ENCODE results near the gene GPC3.

Gene GPC3

GRCh38 chrX:133943507-133943906, 41.9 kb downstream of the GPC3 start:
- Histone ChIP-seq H2BK120ac (ENCODE audit: low read depth, low read length) (no peak overlapping the region), H3K79me1 (ENCODE audit: low read depth, low read length) (no peaks in the 10 kb centered on the region), H2BK15ac (ENCODE audit: low read length) (no peak overlapping the region), H3K18ac (ENCODE audit: low read length) (no peak overlapping the region), H3K14ac (ENCODE audit: low read length) (no peak overlapping the region), H2BK12ac (ENCODE audit: low read length) (no peak overlapping the region), H3K4me3 (ENCODE audit: low read length in 2 of 2) (no peak overlapping the region), H2AFZ (ENCODE audit: low read length) (no peak overlapping the region), H4K8ac (ENCODE audit: low read depth, low read length) (no peak overlapping the region), H3K9me3 (replicated peaks in 1 of 2; ENCODE audit: control insufficient read depth in 2 of 2, insufficient read depth in 1 of 2, low read depth in 1 of 2, low read length in 2 of 2) (no peaks in the 10 kb centered on the region), H3K4me2 (ENCODE audit: insufficient read depth, low read length, poor library complexity, severe bottlenecking) (no peak overlapping the region), H3K27ac (replicated peaks; ENCODE audit: low read length) (no peak overlapping the region), H2AK5ac (ENCODE audit: low read depth, low read length) (no peak overlapping the region), H3K23ac (ENCODE audit: low read depth, low read length, poor library complexity) (no peak overlapping the region), H2BK5ac (ENCODE audit: low read length) (no peak overlapping the region), H4K91ac (ENCODE audit: low read depth, low read length, poor library complexity) (no peak overlapping the region), H3K4ac (ENCODE audit: low read length) (no peak overlapping the region), H3K4me1 (ENCODE audit: control insufficient read depth in 2 of 2, insufficient read depth in 1 of 2, low read depth in 1 of 2, low read length in 2 of 2) (no peaks in the 10 kb centered on the region), H3K27me3 (ENCODE audit: control insufficient read depth in 3 of 3, insufficient read depth in 3 of 3, low read depth in 1 of 3, low read length in 3 of 3) (no peaks in the 10 kb centered on the region), H3K9ac (ENCODE audit: low read depth, low read length, poor library complexity) (no peak overlapping the region), H3K36me3 (replicated peaks in 1 of 2; ENCODE audit: control insufficient read depth in 2 of 2, insufficient read depth in 2 of 2, low read length in 2 of 2) (peaks cover 0 to 2% of the 10 kb centered on the region in 2 donors)
- WGBS, 2 donors (ENCODE audit: extremely low coverage in 2 of 2, insufficient read length in 2 of 2, insufficient replicate concordance in 1 of 2): no CpG with 5 or more reads among the region's 1 CpG
- DNase-seq (ENCODE audit: low spot score): no peak

DNA sequence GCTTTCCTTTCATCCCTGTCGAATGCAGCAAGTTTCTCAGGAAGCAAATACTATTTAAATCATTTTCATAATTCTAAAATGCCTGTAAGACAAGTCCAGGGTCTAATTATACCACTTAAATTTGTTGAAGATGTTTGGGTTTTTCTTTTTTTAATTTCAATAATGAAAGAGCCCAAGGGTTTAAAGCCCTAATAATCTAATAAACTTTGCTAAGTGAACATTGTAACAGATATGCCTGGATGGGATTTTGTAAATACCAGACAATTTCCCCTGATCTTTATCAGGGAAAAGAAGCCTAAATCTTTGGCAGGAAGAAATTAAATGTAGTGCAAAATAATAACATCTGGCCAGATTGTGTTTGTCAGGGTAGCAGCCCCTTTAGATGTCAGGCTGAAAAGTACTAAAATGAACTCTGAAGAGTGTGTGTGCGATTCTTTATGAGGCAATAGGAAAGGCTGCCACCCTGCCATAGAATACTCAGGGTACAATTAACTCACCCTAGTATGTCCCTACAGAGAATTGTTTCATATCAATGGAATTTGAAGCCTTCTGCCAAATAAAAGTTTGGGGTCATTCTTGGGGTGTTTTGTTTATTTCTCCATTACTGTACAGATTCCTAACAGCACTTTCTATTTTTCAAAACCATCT, 45.6 kb downstream of the GPC3 start:
- no peak overlapping the region for H3K23ac ChIP-seq (ENCODE audit: low read depth, low read length, poor library complexity)
- H4K8ac ChIP-seq (ENCODE audit: low read depth, low read length): no peak overlapping the region
- no peak overlapping the region for H4K91ac ChIP-seq (ENCODE audit: low read depth, low read length, poor library complexity)
- no peaks in the 10 kb centered on the region for H3K36me3 ChIP-seq (replicated peaks in 1 of 2; ENCODE audit: control insufficient read depth in 2 of 2, insufficient read depth in 2 of 2, low read length in 2 of 2)
- H3K4me1 ChIP-seq (ENCODE audit: control insufficient read depth in 2 of 2, insufficient read depth in 1 of 2, low read depth in 1 of 2, low read length in 2 of 2): peaks cover 0 to 5% of the 10 kb centered on the region in 2 donors
- no peak overlapping the region for H2BK15ac ChIP-seq (ENCODE audit: low read length)
- no peak overlapping the region for H3K4me3 ChIP-seq (ENCODE audit: low read length in 2 of 2)
- DNase-seq (ENCODE audit: low spot score): no peak
- no peak overlapping the region for H3K18ac ChIP-seq (ENCODE audit: low read length)
- H3K27ac ChIP-seq (replicated peaks; ENCODE audit: low read length): no peak overlapping the region
- no peak overlapping the region for H2AK5ac ChIP-seq (ENCODE audit: low read depth, low read length)
- no peak overlapping the region for H3K9ac ChIP-seq (ENCODE audit: low read depth, low read length, poor library complexity)
- H3K4me2 ChIP-seq (ENCODE audit: insufficient read depth, low read length, poor library complexity, severe bottlenecking): no peak overlapping the region
- no CpG with 5 or more reads among the region's 2 CpGs for WGBS, 2 donors (ENCODE audit: extremely low coverage in 2 of 2, insufficient read length in 2 of 2, insufficient replicate concordance in 1 of 2)
- no peaks in the 10 kb centered on the region for H3K79me1 ChIP-seq (ENCODE audit: low read depth, low read length)
- H3K9me3 ChIP-seq (replicated peaks in 1 of 2; ENCODE audit: control insufficient read depth in 2 of 2, insufficient read depth in 1 of 2, low read depth in 1 of 2, low read length in 2 of 2): no peaks in the 10 kb centered on the region
- H3K27me3 ChIP-seq (ENCODE audit: control insufficient read depth in 3 of 3, insufficient read depth in 3 of 3, low read depth in 1 of 3, low read length in 3 of 3): no peaks in the 10 kb centered on the region
- H2BK120ac ChIP-seq (ENCODE audit: low read depth, low read length): no peak overlapping the region
- H2BK12ac ChIP-seq (ENCODE audit: low read length): no peak overlapping the region
- no peak overlapping the region for H3K4ac ChIP-seq (ENCODE audit: low read length)
- no peak overlapping the region for H2AFZ ChIP-seq (ENCODE audit: low read length)
- H2BK5ac ChIP-seq (ENCODE audit: low read length): no peak overlapping the region
- no peak overlapping the region for H3K14ac ChIP-seq (ENCODE audit: low read length)

DNA sequence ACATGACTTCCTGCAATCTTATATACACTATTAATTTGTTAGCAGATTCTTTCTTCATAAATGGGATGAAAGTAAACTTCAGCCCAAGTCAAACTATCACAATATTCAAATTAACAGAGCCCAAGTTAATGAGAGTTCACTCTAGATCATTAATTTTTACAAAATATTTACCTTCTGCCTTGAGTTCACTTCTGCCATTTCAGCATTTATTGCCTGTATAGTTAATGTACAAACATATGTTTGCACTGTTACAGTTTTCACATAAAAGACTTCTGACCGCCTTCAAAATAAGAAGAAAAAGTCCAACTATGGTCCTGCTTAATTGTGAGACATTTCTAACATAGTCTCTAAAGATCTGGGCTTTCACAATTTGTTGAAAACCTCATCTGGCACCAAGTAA, 46.9 kb downstream of the GPC3 start:
- Histone ChIP-seq H3K36me3 (replicated peaks in 1 of 2; ENCODE audit: control insufficient read depth in 2 of 2, insufficient read depth in 2 of 2, low read length in 2 of 2) (no peaks in the 10 kb centered on the region), H3K4me3 (ENCODE audit: low read length in 2 of 2) (no peak overlapping the region), H3K27me3 (ENCODE audit: control insufficient read depth in 3 of 3, insufficient read depth in 3 of 3, low read depth in 1 of 3, low read length in 3 of 3) (no peaks in the 10 kb centered on the region), H2BK5ac (ENCODE audit: low read length) (no peak overlapping the region), H3K4me2 (ENCODE audit: insufficient read depth, low read length, poor library complexity, severe bottlenecking) (no peak overlapping the region), H4K8ac (ENCODE audit: low read depth, low read length) (no peak overlapping the region), H2BK12ac (ENCODE audit: low read length) (no peak overlapping the region), H3K9me3 (replicated peaks in 1 of 2; ENCODE audit: control insufficient read depth in 2 of 2, insufficient read depth in 1 of 2, low read depth in 1 of 2, low read length in 2 of 2) (no peaks in the 10 kb centered on the region), H3K14ac (ENCODE audit: low read length) (no peak overlapping the region), H3K9ac (ENCODE audit: low read depth, low read length, poor library complexity) (no peak overlapping the region), H3K4me1 (ENCODE audit: control insufficient read depth in 2 of 2, insufficient read depth in 1 of 2, low read depth in 1 of 2, low read length in 2 of 2) (peaks cover 0 to 5% of the 10 kb centered on the region in 2 donors), H2AFZ (ENCODE audit: low read length) (no peak overlapping the region), H3K23ac (ENCODE audit: low read depth, low read length, poor library complexity) (no peak overlapping the region), H2BK120ac (ENCODE audit: low read depth, low read length) (no peak overlapping the region), H4K91ac (ENCODE audit: low read depth, low read length, poor library complexity) (no peak overlapping the region), H3K79me1 (ENCODE audit: low read depth, low read length) (no peaks in the 10 kb centered on the region), H3K27ac (replicated peaks; ENCODE audit: low read length) (no peak overlapping the region), H3K18ac (ENCODE audit: low read length) (no peak overlapping the region), H3K4ac (ENCODE audit: low read length) (no peak overlapping the region), H2AK5ac (ENCODE audit: low read depth, low read length) (no peak overlapping the region), H2BK15ac (ENCODE audit: low read length) (no peak overlapping the region)
- no CpG with 5 or more reads among the region's 1 CpG for WGBS, 2 donors (ENCODE audit: extremely low coverage in 2 of 2, insufficient read length in 2 of 2, insufficient replicate concordance in 1 of 2)
- DNase-seq (ENCODE audit: low spot score): no peak

DNA sequence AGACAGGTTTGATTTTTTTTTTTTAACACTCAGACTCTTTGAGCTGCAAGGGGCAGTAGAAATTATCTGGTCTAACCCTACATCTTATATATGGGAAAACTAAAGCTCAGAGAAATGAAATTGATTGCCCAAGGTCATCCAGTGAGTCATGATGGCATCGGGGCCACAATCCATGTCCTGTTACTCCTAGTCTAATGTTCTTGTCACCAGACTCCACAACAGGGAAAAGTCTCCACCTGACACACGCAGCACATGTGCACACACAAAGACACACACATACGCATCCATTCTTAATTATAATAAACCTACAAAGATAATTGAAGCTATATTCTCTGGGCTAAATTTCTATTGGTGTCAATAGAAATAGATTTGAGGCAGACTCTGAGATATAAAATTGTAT, 48.4 kb downstream of the GPC3 start:
- Histone ChIP-seq H3K27ac (replicated peaks; ENCODE audit: low read length) (no peak overlapping the region), H3K4me1 (ENCODE audit: control insufficient read depth in 2 of 2, insufficient read depth in 1 of 2, low read depth in 1 of 2, low read length in 2 of 2) (peaks cover 0 to 5% of the 10 kb centered on the region in 2 donors), H3K27me3 (ENCODE audit: control insufficient read depth in 3 of 3, insufficient read depth in 3 of 3, low read depth in 1 of 3, low read length in 3 of 3) (peaks cover 0 to under 1% (median 0%) of the 10 kb centered on the region in 3 experiments), H3K4me2 (ENCODE audit: insufficient read depth, low read length, poor library complexity, severe bottlenecking) (no peak overlapping the region), H2BK120ac (ENCODE audit: low read depth, low read length) (no peak overlapping the region), H3K4me3 (ENCODE audit: low read length in 2 of 2) (no peak overlapping the region), H3K36me3 (replicated peaks in 1 of 2; ENCODE audit: control insufficient read depth in 2 of 2, insufficient read depth in 2 of 2, low read length in 2 of 2) (no peaks in the 10 kb centered on the region), H4K91ac (ENCODE audit: low read depth, low read length, poor library complexity) (no peak overlapping the region), H3K9ac (ENCODE audit: low read depth, low read length, poor library complexity) (no peak overlapping the region), H3K4ac (ENCODE audit: low read length) (no peak overlapping the region), H3K14ac (ENCODE audit: low read length) (no peak overlapping the region), H3K23ac (ENCODE audit: low read depth, low read length, poor library complexity) (no peak overlapping the region), H2BK12ac (ENCODE audit: low read length) (no peak overlapping the region), H2BK5ac (ENCODE audit: low read length) (no peak overlapping the region), H2AFZ (ENCODE audit: low read length) (no peak overlapping the region), H2AK5ac (ENCODE audit: low read depth, low read length) (no peak overlapping the region), H4K8ac (ENCODE audit: low read depth, low read length) (no peak overlapping the region), H3K79me1 (ENCODE audit: low read depth, low read length) (no peaks in the 10 kb centered on the region), H3K9me3 (replicated peaks in 1 of 2; ENCODE audit: control insufficient read depth in 2 of 2, insufficient read depth in 1 of 2, low read depth in 1 of 2, low read length in 2 of 2) (no peaks in the 10 kb centered on the region), H3K18ac (ENCODE audit: low read length) (no peak overlapping the region), H2BK15ac (ENCODE audit: low read length) (no peak overlapping the region)
- no peak for DNase-seq (ENCODE audit: low spot score)
- whole genome bisulfite sequencing, 2 donors (ENCODE audit: extremely low coverage in 2 of 2, insufficient read length in 2 of 2, insufficient replicate concordance in 1 of 2): no CpG with 5 or more reads among the region's 3 CpGs
